Peyer's patch (tissue), 4 donors: ENCODE measurements around the gene RGS3. TPM values are rescaled to one million over a fixed set of nuclear protein-coding genes. Genes with fewer than 3 reads are reported as not detected.

Experiments used
- DNase-seq, 3 donors: peaks; one replicate each; pipeline ENCODE4 v3.0.0-alpha.2; 2017 to 2019
- H3K27ac ChIP-seq, 4 donors: fragments of 200-600 bp; sonication (generic); one replicate each; pipeline ENCODE4 v1.5.1; 2016 to 2019
- H3K27me3 ChIP-seq, 2 donors: fragments of 200-600 bp; sonication (generic); one replicate each; pipeline ENCODE4 v1.5.1; 2019
- H3K36me3 ChIP-seq, 3 donors: fragments of 200-600 bp; sonication (generic); one replicate each; pipeline ENCODE4 v1.5.1; 2016 to 2019
- H3K4me1 ChIP-seq, 4 donors: fragments of 200-600 bp; sonication (generic); one replicate each; pipeline ENCODE4 v1.5.1; 2016 to 2019
- H3K4me3 ChIP-seq, 4 donors: fragments of 200-600 bp; sonication (generic); 1 replicate in 3 of 4; 2 replicates in 1 of 4; pipeline ENCODE4 v1.5.1; 2016 to 2019; ENCODE audit warnings: mild to moderate bottlenecking in 1 of 4
- H3K9me3 ChIP-seq, 4 donors: fragments of 200-600 bp; sonication (generic); one replicate each; pipeline ENCODE4 v1.5.1; 2016 to 2019; ENCODE audit warnings: mild to moderate bottlenecking in 1 of 4
- CTCF ChIP-seq, 6 experiments: fragments of 450-650 bp in 4 of 6; fragments of 200-600 bp in 2 of 6; sonication (generic) in 1 of 6; IDR thresholded peaks; one replicate each; pipeline ENCODE4 v1.5.1; 2017 to 2019; ENCODE audit warnings: antibody characterized with exemption in 6 of 6, mild to moderate bottlenecking in 3 of 6, moderate library complexity in 1 of 6
- POLR2A ChIP-seq, 2 donors: fragments of 450-650 bp; IDR thresholded peaks; one replicate each; pipeline ENCODE4 v1.5.1; 2017; ENCODE audit warnings: antibody characterized with exemption in 2 of 2, mild to moderate bottlenecking in 2 of 2, moderate library complexity in 2 of 2
- total RNA-seq, 4 donors: library from RNA; depleted of rRNA; stranded (reverse); fragments of >200 nt; gene quantifications; one replicate each; pipeline ENCODE4 v1.1.0, GENCODE V29; 2016

Gene RGS3
- total RNA-seq, 4 donors from 2014 or later = 55.3 to 113 (median 88.6) TPM

DNA sequence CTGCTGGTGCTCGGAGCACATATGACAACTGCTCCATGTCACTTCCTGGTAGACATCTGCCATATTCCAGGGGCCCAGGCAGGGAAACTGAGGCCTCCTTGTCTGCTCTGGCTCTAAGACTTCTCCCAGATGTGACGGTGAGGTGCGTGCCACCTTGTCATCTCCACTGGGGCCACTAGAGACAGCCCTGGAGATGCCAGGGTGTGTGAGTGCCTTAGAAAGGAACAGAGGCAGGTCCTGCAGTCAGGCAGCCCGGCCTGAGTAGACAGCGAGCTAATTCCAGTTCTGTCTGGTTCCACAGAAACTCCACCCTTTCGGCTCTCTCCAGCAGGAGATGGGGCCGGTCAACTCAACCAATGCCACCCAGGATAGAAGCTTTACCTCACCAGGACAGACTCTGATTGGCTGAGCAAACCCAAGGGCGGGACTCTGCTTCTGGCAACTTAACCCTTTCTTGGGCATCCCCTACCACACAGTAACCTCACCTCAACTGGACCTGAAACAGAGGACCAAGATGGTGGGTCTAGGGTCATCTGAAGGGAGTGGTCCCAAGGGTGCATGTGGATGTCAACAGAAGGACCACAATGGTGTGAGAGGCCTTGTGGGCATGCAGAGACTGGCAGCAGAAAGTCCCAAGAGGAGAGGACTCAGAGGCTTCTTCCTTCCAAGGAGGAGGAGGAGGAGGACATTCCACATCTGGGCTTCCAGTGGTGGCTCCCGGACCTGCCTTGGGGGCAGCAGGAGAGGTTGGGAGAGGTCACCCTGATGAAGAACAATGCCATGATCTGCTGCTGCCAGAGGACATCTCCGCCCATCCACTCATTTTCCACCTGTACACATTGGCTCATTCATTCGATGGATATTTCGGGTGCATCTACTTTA is 77.7 kb downstream of the RGS3 start:
- no peaks in the 10 kb centered on the region for H3K27me3 ChIP-seq
- H3K4me1 ChIP-seq = peaks cover 0 to 16% (median 0%) of the 10 kb centered on the region in 4 donors
- DNase-seq = peak in 1 of 3 donors; percentile 46
- no peak overlapping the region for H3K27ac ChIP-seq
- H3K9me3 ChIP-seq = no peaks in the 10 kb centered on the region
- H3K4me3 ChIP-seq = no peak overlapping the region
- H3K36me3 ChIP-seq = peaks cover 0 to 65% (median 0%) of the 10 kb centered on the region in 3 donors
- TF ChIP-seq POLR2A (IDR thresholded peaks at IDR 0.05) = no peak
- peak in 1 of 6 experiments; percentile 2 for TF ChIP-seq CTCF (IDR thresholded peaks at IDR 0.05)

GRCh38 chr9:113542006-113542405 is 78.5 kb downstream of the RGS3 start:
- Histone ChIP-seq H3K4me3 (no peak overlapping the region), H3K27me3 (no peaks in the 10 kb centered on the region), H3K36me3 (peaks cover 0 to 58% (median 0%) of the 10 kb centered on the region in 3 donors), H3K4me1 (peaks cover 0 to 16% (median 0%) of the 10 kb centered on the region in 4 donors), H3K9me3 (no peaks in the 10 kb centered on the region), H3K27ac (no peak overlapping the region)
- TF ChIP-seq POLR2A (IDR thresholded peaks at IDR 0.05) (no peak), CTCF (IDR thresholded peaks at IDR 0.05) (no peak)
- DNase-seq = peak in 1 of 3 donors; percentile 34

DNA sequence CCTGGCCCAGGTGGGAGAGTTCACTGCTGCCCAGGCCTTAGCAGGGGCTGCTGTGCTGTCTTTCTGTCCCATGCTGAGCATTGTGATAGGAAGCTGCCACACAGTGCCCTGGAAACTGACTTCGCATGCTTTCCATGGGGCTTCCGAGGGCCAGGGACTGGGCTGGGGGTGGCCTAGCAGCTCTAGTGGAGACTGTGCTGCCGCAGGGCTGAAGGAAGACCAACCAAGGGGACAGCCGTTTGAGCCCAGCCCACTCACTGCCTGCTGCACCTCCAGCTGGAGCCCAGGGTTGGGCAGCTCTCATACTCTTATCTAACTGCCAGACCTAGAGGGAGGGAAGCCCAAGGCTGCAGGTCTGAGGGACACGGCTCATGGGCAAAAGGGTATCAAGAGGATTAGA is 79.2 kb downstream of the RGS3 start:
- H3K4me3 ChIP-seq = no peak overlapping the region
- H3K4me1 ChIP-seq = peaks cover 0 to 21% (median 0%) of the 10 kb centered on the region in 4 donors
- H3K9me3 ChIP-seq = no peaks in the 10 kb centered on the region
- no peak for TF ChIP-seq CTCF (IDR thresholded peaks at IDR 0.05)
- peaks cover 0 to 50% (median 0%) of the 10 kb centered on the region in 3 donors for H3K36me3 ChIP-seq
- no peaks in the 10 kb centered on the region for H3K27me3 ChIP-seq
- no peak overlapping the region for H3K27ac ChIP-seq
- peak in 1 of 3 donors; percentile 40 for DNase-seq

DNA sequence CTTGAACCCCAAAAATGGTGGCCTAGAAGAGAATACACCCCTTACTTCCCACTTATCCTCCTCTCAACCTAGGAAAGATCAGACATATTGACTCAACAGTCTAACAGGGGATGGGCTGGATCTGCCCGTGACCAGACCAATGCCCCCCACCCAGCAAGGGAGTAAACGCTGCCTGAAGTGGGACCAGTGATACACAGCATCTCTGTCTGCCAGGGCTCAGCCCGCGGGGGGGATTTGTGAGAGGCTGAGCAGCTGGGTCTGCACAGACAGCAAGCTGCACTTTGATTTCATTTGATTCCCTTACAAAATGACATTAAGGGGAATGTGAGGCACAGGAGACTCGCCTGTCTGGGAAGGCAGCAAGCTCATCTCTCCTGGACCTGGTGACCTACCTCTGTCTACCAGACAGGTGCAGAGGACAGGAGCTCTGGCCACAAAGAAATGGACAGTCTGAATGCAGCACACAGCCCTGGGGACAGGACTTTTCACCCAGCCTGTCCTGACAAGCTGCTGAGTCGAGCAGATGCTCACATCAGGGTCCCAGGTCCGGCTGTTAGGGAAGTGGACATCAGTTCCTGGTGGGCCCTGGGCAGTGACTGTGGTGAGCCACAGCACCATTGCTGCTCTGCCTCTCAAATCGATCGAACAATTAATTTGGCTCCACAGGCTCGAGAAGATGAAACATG is 79.9 kb downstream of the RGS3 start:
- TF ChIP-seq POLR2A (IDR thresholded peaks at IDR 0.05) (no peak), CTCF (IDR thresholded peaks at IDR 0.05) (no peak)
- H3K4me1 ChIP-seq = peaks cover 0 to 28% (median 3%) of the 10 kb centered on the region in 4 donors
- no peak overlapping the region for H3K4me3 ChIP-seq
- no peaks in the 10 kb centered on the region for H3K27me3 ChIP-seq
- peaks cover 0 to 43% (median 0%) of the 10 kb centered on the region in 3 donors for H3K36me3 ChIP-seq
- H3K27ac ChIP-seq = no peak overlapping the region
- peak in 1 of 3 donors; percentile 36 for DNase-seq
- H3K9me3 ChIP-seq = no peaks in the 10 kb centered on the region

- Histone ChIP-seq H3K9me3 (no peaks in the 10 kb centered on the region), H3K27me3 (no peaks in the 10 kb centered on the region), H3K27ac (no peak overlapping the region), H3K36me3 (peaks cover 0 to 38% (median 0%) of the 10 kb centered on the region in 3 donors), H3K4me3 (no peak overlapping the region), H3K4me1 (peaks cover 0 to 33% (median 6%) of the 10 kb centered on the region in 4 donors)
- DNase-seq = no peak
- TF ChIP-seq POLR2A (IDR thresholded peaks at IDR 0.05) (no peak), CTCF (IDR thresholded peaks at IDR 0.05) (no peak)
These were observed 80.4 kb downstream of the RGS3 start for GRCh38 chr9:113543982-113544303.
